Neural progenitor cell (in vitro differentiated cells): ENCODE results near the gene THSD4. TPM values are rescaled to one million over a fixed set of nuclear protein-coding genes. Genes with fewer than 3 reads are reported as not detected.

Experiments
- DNase-seq: peaks from one replicate; pipeline ENCODE4 v3.0.0-alpha.2; 2016; ENCODE audit warnings: low spot score
- H2AFZ ChIP-seq: fragments of 200-600 bp; sonication (generic); replicated peaks from 2 replicates; pipeline ENCODE4 v1.6.1; 2016; ENCODE audit warnings: antibody characterized with exemption
- H3F3A ChIP-seq: fragments of 200-600 bp; sonication (generic); 2 replicates; pipeline ENCODE4 v1.6.1; 2016; ENCODE audit warnings: antibody characterized with exemption, low read depth
- H3K27ac ChIP-seq: fragments of 200-600 bp; sonication (generic); 2 replicates; pipeline ENCODE4 v1.5.1; 2016; ENCODE audit warnings: mild to moderate bottlenecking
- H3K27me3 ChIP-seq: fragments of 200-600 bp; sonication (generic); 2 replicates; pipeline ENCODE4 v1.6.1; 2016; ENCODE audit warnings: mild to moderate bottlenecking, moderate library complexity
- H3K36me3 ChIP-seq: fragments of 200-600 bp; sonication (generic); 2 replicates; pipeline ENCODE4 v1.5.1; 2016
- H3K4me1 ChIP-seq: fragments of 200-600 bp; sonication (generic); 2 replicates; pipeline ENCODE4 v1.6.1; 2016; ENCODE audit warnings: mixed run types
- H3K4me2 ChIP-seq: fragments of 200-600 bp; sonication (generic); 2 replicates; pipeline ENCODE4 v1.6.1; 2016
- H3K4me3 ChIP-seq: fragments of 200-600 bp; sonication (generic); 2 replicates; pipeline ENCODE4 v1.5.1; 2016
- H3K79me2 ChIP-seq: fragments of 200-600 bp; sonication (generic); 2 replicates; pipeline ENCODE4 v1.6.1; 2016; ENCODE audit warnings: low read depth
- H3K9ac ChIP-seq: fragments of 200-600 bp; sonication (generic); 2 replicates; pipeline ENCODE4 v1.6.1; 2016
- H3K9me3 ChIP-seq: fragments of 200-600 bp; sonication (generic); 2 replicates; pipeline ENCODE4 v1.5.1; 2016; ENCODE audit warnings: low read depth
- H4K20me1 ChIP-seq: fragments of 200-600 bp; sonication (generic); 2 replicates; pipeline ENCODE4 v1.6.1; 2016; ENCODE audit warnings: low read depth
- H3K27ac Mint-ChIP-seq: 3 replicates; pipeline ENCODE4 v1.8.0; 2021; ENCODE audit warnings: mixed read lengths
- H3K27me3 Mint-ChIP-seq: 2 replicates; pipeline ENCODE4 v1.8.0; 2022; ENCODE audit warnings: low read depth, mild to moderate bottlenecking, inconsistent platforms, moderate library complexity, mixed read lengths; ENCODE audit not compliant: insufficient read depth
- H3K36me3 Mint-ChIP-seq: 3 replicates; pipeline ENCODE4 v1.8.0; 2021; ENCODE audit warnings: mixed read lengths
- H3K4me1 Mint-ChIP-seq: 3 replicates; pipeline ENCODE4 v1.8.0; 2021; ENCODE audit warnings: mixed read lengths
- H3K4me3 Mint-ChIP-seq: 3 replicates; pipeline ENCODE4 v1.8.0; 2021; ENCODE audit warnings: mild to moderate bottlenecking, moderate library complexity, mixed read lengths
- H3K9me3 Mint-ChIP-seq: 3 replicates; pipeline ENCODE4 v1.8.0; 2020; ENCODE audit warnings: mixed read lengths
- EZH2 ChIP-seq: fragments of 200-600 bp; sonication (generic); IDR thresholded peaks from 2 replicates; pipeline ENCODE4 v1.6.1; 2017; ENCODE audit warnings: antibody characterized with exemption, mild to moderate bottlenecking, moderate library complexity
- EZH2phosphoT487 ChIP-seq: fragments of 200-600 bp; sonication (generic); IDR thresholded peaks from 2 replicates; pipeline ENCODE4 v1.6.1; 2017; ENCODE audit warnings: antibody characterized with exemption
- total RNA-seq: library from RNA; depleted of rRNA; stranded (reverse); fragments of >200 nt; gene quantifications from 2 replicates; pipeline ENCODE4 v1.2.3, GENCODE V29; 2015; ENCODE audit warnings: low replicate concordance
- TF ChIP-seq, protein P1 (sequence below): fragments of 200-600 bp; sonication (generic); IDR thresholded peaks from 2 replicates; pipeline ENCODE4 v1.5.1; 2017; ENCODE audit warnings: antibody characterized with exemption, mild to moderate bottlenecking

The THSD4 gene
- total RNA-seq, 1 donor from 2014 or later: 2.4 TPM

DNA sequence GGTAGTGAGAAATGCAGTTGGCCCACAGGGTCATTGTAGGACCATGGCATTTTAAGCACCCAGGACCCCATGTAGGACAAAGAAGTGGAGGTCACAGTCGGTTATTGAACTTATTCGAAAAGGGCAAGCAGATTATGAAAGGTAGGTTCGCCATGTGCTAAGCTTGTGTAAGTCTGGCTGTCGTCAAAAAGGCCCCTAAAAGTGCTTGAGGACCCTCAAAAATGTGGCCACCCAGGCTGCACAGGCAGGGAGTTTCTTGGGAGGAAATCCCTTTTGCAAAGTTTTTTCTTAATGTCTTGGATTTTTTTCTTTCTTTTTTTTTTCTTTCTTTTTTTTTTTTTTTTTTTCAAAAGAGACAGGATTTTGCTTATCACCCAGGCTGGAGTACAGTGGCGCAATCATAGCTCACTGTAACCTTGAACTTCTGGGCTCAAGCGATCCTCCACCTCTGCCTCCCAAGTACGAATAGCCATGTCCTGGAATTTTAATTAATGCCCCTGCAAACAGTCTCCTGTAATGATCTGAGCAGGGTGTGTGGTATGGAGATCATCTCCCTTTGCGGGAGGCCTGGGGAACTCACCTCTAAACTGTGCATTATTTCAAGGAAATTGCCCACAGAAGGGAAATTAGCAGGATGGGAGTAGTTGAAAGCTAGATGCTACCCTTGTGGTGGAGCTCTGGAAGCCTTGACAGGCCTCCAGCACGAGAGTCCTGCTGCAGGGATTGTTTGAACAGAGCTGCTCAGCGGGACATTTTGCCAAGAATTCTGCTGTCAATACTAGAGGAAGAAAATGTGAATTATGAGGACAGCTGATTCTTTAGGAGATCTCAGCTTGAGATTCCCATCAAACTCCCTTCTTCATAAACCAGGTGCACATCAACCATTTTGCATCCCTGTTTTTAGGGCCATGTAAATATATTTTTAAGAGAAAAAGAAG is 28.4 kb downstream of the THSD4 start:
- H3F3A ChIP-seq: no peaks in the 10 kb centered on the region
- H3K4me1 ChIP-seq: no peaks in the 10 kb centered on the region
- Mint-ChIP-seq H3K27ac (no peak overlapping the region), H3K4me3 (no peak overlapping the region), H3K36me3 (no peaks in the 10 kb centered on the region), H3K4me1 (peaks cover 10% of the 10 kb centered on the region), H3K27me3 (peaks cover 2% of the 10 kb centered on the region), H3K9me3 (no peaks in the 10 kb centered on the region)
- no peak overlapping the region for H3K4me2 ChIP-seq
- no peak for TF ChIP-seq EZH2phosphoT487
- no peak for TF ChIP-seq EZH2
- TF ChIP-seq, protein P1, sequence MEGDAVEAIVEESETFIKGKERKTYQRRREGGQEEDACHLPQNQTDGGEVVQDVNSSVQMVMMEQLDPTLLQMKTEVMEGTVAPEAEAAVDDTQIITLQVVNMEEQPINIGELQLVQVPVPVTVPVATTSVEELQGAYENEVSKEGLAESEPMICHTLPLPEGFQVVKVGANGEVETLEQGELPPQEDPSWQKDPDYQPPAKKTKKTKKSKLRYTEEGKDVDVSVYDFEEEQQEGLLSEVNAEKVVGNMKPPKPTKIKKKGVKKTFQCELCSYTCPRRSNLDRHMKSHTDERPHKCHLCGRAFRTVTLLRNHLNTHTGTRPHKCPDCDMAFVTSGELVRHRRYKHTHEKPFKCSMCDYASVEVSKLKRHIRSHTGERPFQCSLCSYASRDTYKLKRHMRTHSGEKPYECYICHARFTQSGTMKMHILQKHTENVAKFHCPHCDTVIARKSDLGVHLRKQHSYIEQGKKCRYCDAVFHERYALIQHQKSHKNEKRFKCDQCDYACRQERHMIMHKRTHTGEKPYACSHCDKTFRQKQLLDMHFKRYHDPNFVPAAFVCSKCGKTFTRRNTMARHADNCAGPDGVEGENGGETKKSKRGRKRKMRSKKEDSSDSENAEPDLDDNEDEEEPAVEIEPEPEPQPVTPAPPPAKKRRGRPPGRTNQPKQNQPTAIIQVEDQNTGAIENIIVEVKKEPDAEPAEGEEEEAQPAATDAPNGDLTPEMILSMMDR: no peak
- no peaks in the 10 kb centered on the region for H3K79me2 ChIP-seq
- H3K27me3 ChIP-seq: no peaks in the 10 kb centered on the region
- DNase-seq: no peak
- no peak overlapping the region for H3K4me3 ChIP-seq
- no peak overlapping the region for H3K9ac ChIP-seq
- H3K36me3 ChIP-seq: no peaks in the 10 kb centered on the region
- H3K9me3 ChIP-seq: no peaks in the 10 kb centered on the region
- H3K27ac ChIP-seq: no peak overlapping the region
- no peak overlapping the region for H2AFZ ChIP-seq
- no peaks in the 10 kb centered on the region for H4K20me1 ChIP-seq

DNA sequence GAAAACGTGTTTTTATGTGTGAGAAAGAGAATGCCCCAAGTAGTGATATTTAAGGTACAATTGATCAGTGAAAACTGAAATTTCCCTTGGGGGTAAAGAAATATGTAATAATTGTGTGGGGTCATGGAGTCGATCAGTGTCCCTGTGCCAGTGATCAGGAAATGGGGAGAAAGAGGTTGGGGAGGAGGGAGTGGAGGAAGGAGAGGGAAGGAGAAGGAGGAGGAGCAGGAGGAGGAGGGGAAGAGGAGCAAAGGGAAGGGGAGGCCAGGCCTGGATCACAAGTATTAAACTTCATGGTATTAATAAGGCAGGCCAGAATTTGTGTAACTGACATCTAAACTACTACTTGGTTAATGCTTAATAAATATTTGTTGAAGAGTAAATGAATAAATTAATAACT is 30.4 kb downstream of the THSD4 start:
- Mint-ChIP-seq H3K27me3 (peaks cover 2% of the 10 kb centered on the region), H3K9me3 (no peaks in the 10 kb centered on the region), H3K4me3 (no peak overlapping the region), H3K36me3 (no peaks in the 10 kb centered on the region), H3K27ac (no peak overlapping the region), H3K4me1 (peaks cover 10% of the 10 kb centered on the region)
- no peak for DNase-seq
- no peak overlapping the region for H3K4me2 ChIP-seq
- no peak overlapping the region for H3K27ac ChIP-seq
- no peaks in the 10 kb centered on the region for H3K79me2 ChIP-seq
- H4K20me1 ChIP-seq: no peaks in the 10 kb centered on the region
- H3F3A ChIP-seq: no peaks in the 10 kb centered on the region
- no peak overlapping the region for H3K9ac ChIP-seq
- no peaks in the 10 kb centered on the region for H3K4me1 ChIP-seq
- no peak for TF ChIP-seq EZH2phosphoT487
- TF ChIP-seq, protein P1: no peak
- no peak for TF ChIP-seq EZH2
- no peaks in the 10 kb centered on the region for H3K27me3 ChIP-seq
- no peak overlapping the region for H2AFZ ChIP-seq
- no peak overlapping the region for H3K4me3 ChIP-seq
- no peaks in the 10 kb centered on the region for H3K36me3 ChIP-seq
- H3K9me3 ChIP-seq: no peaks in the 10 kb centered on the region

DNA sequence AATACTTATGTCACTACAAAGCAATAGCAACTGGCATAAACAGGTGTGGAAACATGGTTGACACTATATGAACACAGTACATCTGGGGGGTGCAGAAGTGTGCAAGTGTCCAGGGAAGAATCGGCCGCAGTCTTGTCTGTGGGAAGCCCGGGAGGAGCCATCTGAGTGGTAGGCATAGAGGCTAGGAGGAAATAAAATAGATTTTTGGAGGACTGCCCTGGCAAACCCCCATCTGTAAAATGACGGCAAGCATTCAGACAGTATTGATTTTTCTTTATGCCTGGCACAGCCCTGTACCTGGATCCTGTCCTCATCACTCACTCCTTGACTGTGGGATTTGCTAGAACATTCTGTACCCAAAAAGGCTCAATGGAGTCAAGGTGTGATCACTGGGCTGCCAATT is 31.3 kb downstream of the THSD4 start:
- Mint-ChIP-seq H3K27me3 (peaks cover 9% of the 10 kb centered on the region), H3K4me1 (peaks cover 10% of the 10 kb centered on the region), H3K9me3 (no peaks in the 10 kb centered on the region), H3K27ac (no peak overlapping the region), H3K4me3 (no peak overlapping the region), H3K36me3 (no peaks in the 10 kb centered on the region)
- no peak overlapping the region for H2AFZ ChIP-seq
- H3K4me2 ChIP-seq: no peak overlapping the region
- no peaks in the 10 kb centered on the region for H3K27me3 ChIP-seq
- H3F3A ChIP-seq: no peaks in the 10 kb centered on the region
- DNase-seq: no peak
- no peaks in the 10 kb centered on the region for H3K4me1 ChIP-seq
- no peaks in the 10 kb centered on the region for H3K9me3 ChIP-seq
- H3K4me3 ChIP-seq: no peak overlapping the region
- H3K36me3 ChIP-seq: no peaks in the 10 kb centered on the region
- no peak overlapping the region for H3K9ac ChIP-seq
- no peaks in the 10 kb centered on the region for H3K79me2 ChIP-seq
- no peaks in the 10 kb centered on the region for H4K20me1 ChIP-seq
- TF ChIP-seq EZH2phosphoT487 (no peak), EZH2 (no peak)
- TF ChIP-seq, protein P1: no peak
- no peak overlapping the region for H3K27ac ChIP-seq
